ENCODE measurements around the gene KANSL1L. TPM values are rescaled to one million over a fixed set of nuclear protein-coding genes. Genes with fewer than 3 reads are reported as not detected.

KANSL1L gene
- total RNA-seq, 1 experiment from 2014 or later: 7.4 TPM

DNA sequence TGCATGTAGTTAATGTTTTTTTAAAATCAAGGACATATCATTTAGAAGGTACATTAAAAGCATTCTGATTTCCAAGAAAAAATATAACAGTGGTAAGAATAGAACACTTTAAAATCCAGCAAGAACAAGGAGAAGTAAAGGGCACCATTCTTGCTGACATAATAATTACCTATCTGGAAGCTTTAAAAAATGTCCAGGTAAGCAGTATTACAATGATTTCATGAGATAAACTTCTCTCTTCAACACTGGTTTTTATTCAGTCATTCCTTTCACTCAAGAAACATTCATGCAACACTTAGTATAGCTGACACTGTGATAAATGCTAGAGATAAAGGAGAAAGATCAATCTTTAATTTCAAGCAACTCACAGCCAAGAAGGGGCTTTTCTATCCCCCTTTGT, 2.9 kb upstream of the KANSL1L start:
- Mint-ChIP-seq H3K27me3 (ENCODE audit: insufficient read depth, unreplicated experiment) (no peaks in the 10 kb centered on the region), H3K4me3 (ENCODE audit: unreplicated experiment) (no peak overlapping the region), H3K36me3 (ENCODE audit: insufficient read depth, unreplicated experiment) (peaks cover 12% of the 10 kb centered on the region), H3K4me1 (ENCODE audit: insufficient read depth, unreplicated experiment) (peaks cover 12% of the 10 kb centered on the region), H3K9me3 (ENCODE audit: unreplicated experiment) (no peaks in the 10 kb centered on the region), H3K27ac (ENCODE audit: low read depth, unreplicated experiment) (no peak overlapping the region)
- intact Hi-C loops (cut with micrococcal nuclease): loop anchor here (5.0 kb wide), 1 partner anchor 102 kb away; no protein-coding TSS in a partner anchor
- DNase-seq (ENCODE audit: unreplicated experiment): no peak
- POLR2A ChIA-PET: interaction anchor here (0.8 to 1.0 kb wide), 2 partner anchors 9 to 61 kb away, joined by 3 to 4 read pairs; no protein-coding TSS in a partner anchor
- BruUV-seq (replicated peaks): no TSS peak
- TF ChIP-seq, protein P1, sequence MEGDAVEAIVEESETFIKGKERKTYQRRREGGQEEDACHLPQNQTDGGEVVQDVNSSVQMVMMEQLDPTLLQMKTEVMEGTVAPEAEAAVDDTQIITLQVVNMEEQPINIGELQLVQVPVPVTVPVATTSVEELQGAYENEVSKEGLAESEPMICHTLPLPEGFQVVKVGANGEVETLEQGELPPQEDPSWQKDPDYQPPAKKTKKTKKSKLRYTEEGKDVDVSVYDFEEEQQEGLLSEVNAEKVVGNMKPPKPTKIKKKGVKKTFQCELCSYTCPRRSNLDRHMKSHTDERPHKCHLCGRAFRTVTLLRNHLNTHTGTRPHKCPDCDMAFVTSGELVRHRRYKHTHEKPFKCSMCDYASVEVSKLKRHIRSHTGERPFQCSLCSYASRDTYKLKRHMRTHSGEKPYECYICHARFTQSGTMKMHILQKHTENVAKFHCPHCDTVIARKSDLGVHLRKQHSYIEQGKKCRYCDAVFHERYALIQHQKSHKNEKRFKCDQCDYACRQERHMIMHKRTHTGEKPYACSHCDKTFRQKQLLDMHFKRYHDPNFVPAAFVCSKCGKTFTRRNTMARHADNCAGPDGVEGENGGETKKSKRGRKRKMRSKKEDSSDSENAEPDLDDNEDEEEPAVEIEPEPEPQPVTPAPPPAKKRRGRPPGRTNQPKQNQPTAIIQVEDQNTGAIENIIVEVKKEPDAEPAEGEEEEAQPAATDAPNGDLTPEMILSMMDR (IDR thresholded peaks at IDR 0.05; ENCODE audit: unreplicated experiment): no peak
- CTCF ChIA-PET: interaction anchor here (0.8 to 3.2 kb wide), 3 partner anchors 16 to 196 kb away, joined by 4 to 13 read pairs (median 8); no protein-coding TSS in a partner anchor

DNA sequence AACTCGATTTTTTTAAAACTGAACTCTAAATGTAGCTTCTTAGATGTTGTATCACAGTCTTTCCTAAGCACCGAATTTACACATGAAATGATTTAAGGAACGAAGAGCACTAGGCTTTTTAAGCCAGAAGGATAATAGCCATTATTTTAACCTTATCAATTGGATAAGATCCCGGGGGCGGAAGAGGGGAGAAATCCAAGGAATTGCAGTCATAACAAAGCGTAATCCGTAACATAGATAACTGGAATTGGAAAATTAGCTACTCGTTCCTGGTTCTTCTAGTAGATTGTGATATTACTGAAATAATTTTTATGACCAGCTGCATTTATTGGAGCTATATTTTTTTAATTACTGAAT, 988 bp upstream of the KANSL1L start:
- ChIA-PET POLR2A (interaction anchor here (0.7 to 2.6 kb wide), 15 partner anchors 9 to 470 kb away, joined by 3 to 17 read pairs (median 3); no protein-coding TSS in a partner anchor), CTCF (interaction anchor here (0.6 to 3.2 kb wide), 3 partner anchors 10 to 196 kb away, joined by 3 to 13 read pairs (median 3); no protein-coding TSS in a partner anchor)
- H3K27ac Mint-ChIP-seq (ENCODE audit: low read depth, unreplicated experiment): peak overlapping the region; percentile 99
- no peak for DNase-seq (ENCODE audit: unreplicated experiment)
- H3K9me3 Mint-ChIP-seq (ENCODE audit: unreplicated experiment): no peaks in the 10 kb centered on the region
- H3K4me1 Mint-ChIP-seq (ENCODE audit: insufficient read depth, unreplicated experiment): peaks cover 24% of the 10 kb centered on the region
- H3K4me3 Mint-ChIP-seq (ENCODE audit: unreplicated experiment): peak overlapping the region; percentile 99
- no TSS peak for BruUV-seq (replicated peaks)
- peaks cover 12% of the 10 kb centered on the region for H3K36me3 Mint-ChIP-seq (ENCODE audit: insufficient read depth, unreplicated experiment)
- intact Hi-C loops (cut with micrococcal nuclease): loop anchor here (5.0 kb wide), 1 partner anchor 100 kb away; no protein-coding TSS in a partner anchor
- TF ChIP-seq, protein P1 (IDR thresholded peaks at IDR 0.05; ENCODE audit: unreplicated experiment): no peak
- no peaks in the 10 kb centered on the region for H3K27me3 Mint-ChIP-seq (ENCODE audit: insufficient read depth, unreplicated experiment)

DNA sequence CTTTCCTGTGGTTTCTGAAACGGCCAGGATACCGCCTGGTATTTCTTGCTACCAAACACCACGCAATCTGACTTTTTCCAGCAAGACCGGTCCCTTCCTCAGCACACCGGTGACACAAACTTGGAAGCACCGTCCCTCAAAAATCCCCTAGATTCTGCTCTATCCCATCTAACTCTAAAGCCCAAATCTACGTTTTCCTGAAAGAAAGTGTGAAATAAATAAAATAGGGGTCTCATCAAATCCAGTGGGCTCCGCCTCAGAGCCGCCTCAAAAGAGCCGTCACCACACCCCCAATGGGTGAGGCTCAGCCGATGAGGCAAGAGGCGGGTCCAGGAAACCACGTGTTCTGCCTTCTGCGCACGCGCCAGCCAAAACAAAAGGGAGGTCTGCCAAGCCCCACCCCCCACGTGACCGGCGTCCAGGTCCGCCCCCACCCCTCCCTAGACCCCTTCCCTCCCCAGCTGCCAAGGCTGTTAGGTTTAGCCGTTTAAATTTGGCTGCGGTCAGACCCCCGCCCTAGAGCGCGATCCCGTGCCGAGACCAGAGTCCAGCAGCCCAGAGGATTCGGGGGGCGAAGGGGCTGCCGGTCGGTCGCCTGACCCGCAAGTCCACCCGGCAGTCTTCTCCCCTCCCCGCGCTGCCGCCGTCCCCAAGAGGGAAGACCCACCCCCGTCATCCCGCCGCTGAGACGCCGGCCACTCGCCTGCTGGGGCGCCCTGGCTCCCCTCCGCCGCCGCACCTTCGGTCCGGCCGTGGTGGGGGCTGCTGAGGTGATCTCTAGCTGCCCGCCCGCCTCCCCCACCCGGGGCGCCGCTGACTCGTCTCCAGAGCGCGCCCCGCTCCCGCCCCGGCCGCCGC, 534 bp downstream of the KANSL1L start:
- Mint-ChIP-seq H3K36me3 (ENCODE audit: insufficient read depth, unreplicated experiment) (peaks cover 12% of the 10 kb centered on the region), H3K27ac (ENCODE audit: low read depth, unreplicated experiment) (peak overlapping the region; percentile 99), H3K9me3 (ENCODE audit: unreplicated experiment) (no peaks in the 10 kb centered on the region), H3K4me3 (ENCODE audit: unreplicated experiment) (peak overlapping the region; percentile 99), H3K27me3 (ENCODE audit: insufficient read depth, unreplicated experiment) (no peaks in the 10 kb centered on the region), H3K4me1 (ENCODE audit: insufficient read depth, unreplicated experiment) (peaks cover 32% of the 10 kb centered on the region)
- ChIA-PET CTCF (no interaction called here), POLR2A (interaction anchor here (0.7 to 2.6 kb wide), 13 partner anchors 9 to 173 kb away, joined by 3 to 17 read pairs (median 5); no protein-coding TSS in a partner anchor)
- no TSS peak for BruUV-seq (replicated peaks)
- intact Hi-C loops (cut with micrococcal nuclease): loop anchor here (2.0 to 5.0 kb wide), 2 partner anchors 98 to 168 kb away; partner anchors contain the start of gene RPE
- peak; percentile 96 for DNase-seq (ENCODE audit: unreplicated experiment)
- TF ChIP-seq, protein P1 (IDR thresholded peaks at IDR 0.05; ENCODE audit: unreplicated experiment): no peak

DNA sequence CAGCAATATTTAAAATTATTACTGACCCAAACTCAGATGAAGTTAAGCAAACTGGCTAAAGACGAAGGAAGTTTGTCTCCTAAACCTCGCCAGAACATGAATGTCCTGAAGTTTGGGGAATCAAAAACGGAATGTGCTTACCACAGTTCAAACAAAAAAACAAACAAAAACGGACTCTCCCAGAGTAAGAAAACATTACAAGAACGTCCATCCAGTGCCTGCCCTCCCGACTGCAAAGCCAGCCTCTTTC, 1.1 kb downstream of the KANSL1L start:
- Mint-ChIP-seq H3K27ac (ENCODE audit: low read depth, unreplicated experiment) (peak overlapping the region; percentile 99), H3K9me3 (ENCODE audit: unreplicated experiment) (no peaks in the 10 kb centered on the region), H3K27me3 (ENCODE audit: insufficient read depth, unreplicated experiment) (no peaks in the 10 kb centered on the region), H3K4me1 (ENCODE audit: insufficient read depth, unreplicated experiment) (peaks cover 32% of the 10 kb centered on the region), H3K36me3 (ENCODE audit: insufficient read depth, unreplicated experiment) (peaks cover 12% of the 10 kb centered on the region), H3K4me3 (ENCODE audit: unreplicated experiment) (peak overlapping the region; percentile 99)
- POLR2A ChIA-PET: interaction anchor here (1.1 to 2.6 kb wide), 5 partner anchors 11 to 167 kb away, joined by 3 to 14 read pairs (median 8); no protein-coding TSS in a partner anchor
- intact Hi-C loops (cut with micrococcal nuclease): loop anchor here (2.0 to 5.0 kb wide), 2 partner anchors 98 to 167 kb away; partner anchors contain the start of gene RPE
- no peak for DNase-seq (ENCODE audit: unreplicated experiment)
- CTCF ChIA-PET: no interaction called here
- TSS peak; percentile 74 for BruUV-seq (replicated peaks)
- TF ChIP-seq, protein P1 (IDR thresholded peaks at IDR 0.05; ENCODE audit: unreplicated experiment): no peak
